Renal pelvis (tissue), 4 donors: ENCODE measurements around the gene KCTD19. TPM values are rescaled to one million over a fixed set of nuclear protein-coding genes. Genes with fewer than 3 reads are reported as not detected.
A peak's percentile ranks its signal among the peaks of the same experiment; 100 is the strongest.

Experiments
- DNase-seq: peaks from one replicate; pipeline ENCODE4 v3.0.0-alpha.2; 2013
- polyA plus RNA-seq, 3 donors: library from polyadenylated mRNA; unstranded; fragments of 120-200 nt; gene quantifications; one replicate each; pipeline ENCODE4 v1.2.1, GENCODE V29; 2013; ENCODE audit not compliant: insufficient read length in 3 of 3

The KCTD19 gene
- polyA plus RNA-seq, 3 donors = 1.1 to 3.1 (median 2.9) TPM

DNA sequence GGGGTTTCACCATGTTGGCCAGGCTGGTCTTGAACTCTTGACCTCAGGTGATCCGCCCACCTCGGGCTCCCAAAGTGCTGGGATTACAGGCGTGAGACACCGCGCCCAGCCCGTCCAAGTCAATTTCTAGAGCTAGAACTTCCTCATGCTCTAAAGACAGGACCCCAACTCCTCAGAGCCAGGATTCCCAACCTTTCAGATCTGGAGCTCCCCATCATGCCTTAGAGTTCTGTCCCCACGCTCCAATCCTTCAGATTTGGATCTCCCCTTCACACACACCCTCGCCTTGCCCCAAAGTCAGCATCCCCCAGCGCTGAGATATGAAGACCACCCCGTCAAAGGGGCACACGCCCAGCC lies 448 bp downstream of the KCTD19 start:
- no peak for DNase-seq

DNA sequence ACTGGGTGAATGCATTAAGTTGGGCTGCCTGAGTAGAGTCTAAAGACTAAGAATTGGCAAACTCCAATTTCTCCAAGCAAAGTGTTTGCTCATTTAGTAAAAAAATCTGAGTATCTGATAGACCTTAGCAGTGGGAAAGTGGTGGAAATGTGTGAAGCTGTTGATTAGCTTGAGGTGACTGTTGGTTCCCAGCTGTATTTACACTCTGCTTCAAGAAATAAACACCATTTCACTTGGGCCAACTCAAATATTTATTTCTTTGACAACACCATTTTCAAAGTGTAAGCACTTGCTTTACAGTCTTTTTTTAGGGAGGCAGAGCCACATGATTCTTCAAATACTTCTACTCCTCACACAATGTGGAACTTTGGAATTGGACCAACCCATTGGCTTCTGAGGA lies 8.7 kb downstream of the KCTD19 start:
- no peak for DNase-seq

DNA sequence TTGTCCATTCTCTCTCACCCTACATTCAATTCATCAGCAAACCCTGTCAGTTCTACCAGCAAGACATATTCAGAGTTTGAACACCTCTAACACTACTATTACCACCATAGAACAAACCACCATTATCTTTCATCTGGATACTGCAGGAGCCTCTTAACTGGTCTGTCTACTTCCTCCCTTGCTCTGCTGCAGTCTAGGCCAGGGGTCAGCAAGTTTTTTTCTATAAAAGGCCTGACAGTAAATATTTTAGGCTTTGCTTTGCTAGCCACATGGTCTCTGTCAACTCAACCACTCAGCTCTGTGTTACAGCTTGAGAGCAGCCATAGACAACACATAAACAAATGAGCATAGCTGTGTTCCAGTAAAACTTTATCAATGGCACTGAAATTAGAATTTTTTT lies 13.8 kb downstream of the KCTD19 start:
- peak; percentile 26 for DNase-seq

DNA sequence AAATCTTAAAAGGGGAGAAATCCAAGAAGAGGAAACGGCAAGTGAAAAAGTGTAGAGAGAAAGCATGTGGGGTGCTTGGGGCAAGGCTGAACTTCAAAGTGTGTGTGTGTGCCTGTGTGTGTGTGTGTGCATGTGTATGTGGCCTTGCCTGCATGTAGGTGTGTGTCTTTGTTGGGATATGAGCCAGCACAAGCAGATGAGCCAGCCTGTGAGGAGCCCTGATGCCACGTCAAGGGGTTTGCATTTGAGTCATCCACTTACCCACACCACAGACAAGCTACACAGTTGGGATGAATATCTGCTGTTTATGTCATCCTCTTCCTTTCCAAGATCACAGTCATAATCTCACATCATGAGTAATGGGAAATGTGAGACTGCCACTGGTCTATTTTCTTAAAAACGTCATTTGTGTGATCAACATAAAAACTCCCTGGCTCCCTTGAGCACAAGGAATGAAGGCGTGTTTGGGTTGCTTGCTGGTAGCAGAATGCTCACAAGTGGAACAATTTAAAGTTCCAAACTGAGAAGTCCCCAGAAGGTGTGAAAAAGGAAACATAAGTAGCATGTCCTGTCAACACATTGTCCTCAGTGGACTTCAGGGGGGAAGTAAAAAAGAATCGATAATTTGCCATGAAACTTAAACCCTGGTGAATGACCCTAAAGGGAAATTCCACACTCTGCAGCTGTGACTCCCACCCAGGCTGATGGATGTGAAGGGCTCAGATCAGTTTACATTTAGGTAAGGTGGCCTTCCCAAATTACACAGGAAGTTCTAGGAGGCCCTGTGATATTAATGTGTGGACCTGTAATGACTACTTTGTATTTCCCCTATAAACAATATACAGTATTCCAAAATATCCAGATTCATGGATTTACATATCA lies 14.7 kb downstream of the KCTD19 start:
- DNase-seq = peak; percentile 57

DNA sequence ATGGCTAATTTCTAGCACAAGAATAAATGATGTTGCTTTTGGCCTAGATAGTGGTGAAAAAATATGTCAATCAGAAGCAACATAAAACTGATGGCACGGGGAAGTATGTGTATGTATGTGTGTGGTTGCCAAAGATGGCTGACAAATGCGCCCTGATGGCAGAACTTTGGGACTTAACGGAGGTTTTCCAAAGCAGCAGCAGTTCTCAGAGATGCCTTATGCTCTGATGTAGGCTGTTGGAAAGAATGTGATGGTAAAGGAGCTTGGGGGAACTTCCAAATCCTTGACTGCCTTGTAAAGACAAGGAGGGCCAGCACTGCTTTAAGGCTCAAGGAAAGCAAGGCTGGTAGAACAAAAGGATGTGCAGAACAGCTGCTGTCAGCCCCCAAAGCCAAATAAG lies 16.0 kb downstream of the KCTD19 start:
- no peak for DNase-seq

DNA sequence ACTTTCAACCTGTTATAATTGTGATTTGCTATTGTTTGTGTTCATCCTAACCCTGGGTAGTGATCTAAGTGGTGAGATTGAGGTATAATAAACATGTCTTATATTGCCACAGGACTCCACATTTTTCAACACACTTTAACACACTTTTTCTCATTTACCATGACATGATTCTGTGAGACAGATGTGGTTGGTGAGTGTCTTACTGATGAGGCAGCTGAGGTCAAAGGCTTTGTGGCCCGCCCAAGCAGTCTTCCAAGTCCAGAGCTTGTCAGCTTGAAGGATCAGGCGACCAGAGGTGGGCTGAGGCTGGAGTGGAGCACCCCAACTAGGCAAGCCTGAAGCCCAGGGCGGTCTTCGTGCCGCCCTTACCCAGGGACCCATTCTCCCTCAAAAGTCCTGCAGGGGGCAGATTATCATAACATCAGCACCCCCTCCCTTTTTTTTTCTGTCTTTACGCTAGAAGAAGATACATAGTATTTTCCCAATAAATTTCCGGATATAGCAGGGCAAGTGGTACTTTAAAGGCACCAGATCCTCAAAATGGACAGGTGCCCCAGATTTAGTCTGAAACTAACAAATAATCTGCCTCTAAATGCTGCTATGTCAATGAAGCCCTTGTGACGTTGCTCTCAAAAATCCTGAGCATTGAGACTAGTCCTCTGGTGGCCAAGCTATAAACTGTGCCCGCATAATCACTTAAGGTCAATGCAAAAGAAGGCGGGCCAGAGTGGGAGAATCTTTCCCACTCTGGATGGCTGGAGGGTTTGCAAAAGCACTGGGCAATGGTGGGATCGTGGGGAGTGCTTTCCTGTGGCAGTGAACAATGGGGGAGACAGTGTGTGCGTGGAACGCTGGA lies 21.1 kb downstream of the KCTD19 start:
- DNase-seq = no peak

DNA sequence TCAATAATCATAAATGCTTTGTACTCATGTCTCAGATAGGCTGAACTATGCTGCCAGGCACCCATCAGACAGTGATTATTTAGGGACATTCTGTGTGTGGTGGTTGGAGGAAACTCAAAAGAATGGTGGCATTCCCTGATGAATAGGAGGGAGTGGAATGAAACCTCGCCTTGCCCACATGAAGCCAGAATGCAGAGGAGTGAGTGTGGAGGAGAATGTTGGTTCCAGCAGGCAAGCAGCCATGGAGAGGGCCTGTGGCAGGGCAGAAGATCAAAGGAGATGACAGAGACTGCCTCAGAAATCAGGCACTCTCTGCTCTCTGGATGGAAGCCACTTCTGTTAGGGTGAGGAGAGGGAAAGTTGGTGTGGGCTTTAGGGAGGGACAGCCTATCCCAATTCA lies 22.5 kb downstream of the KCTD19 start:
- no peak for DNase-seq

DNA sequence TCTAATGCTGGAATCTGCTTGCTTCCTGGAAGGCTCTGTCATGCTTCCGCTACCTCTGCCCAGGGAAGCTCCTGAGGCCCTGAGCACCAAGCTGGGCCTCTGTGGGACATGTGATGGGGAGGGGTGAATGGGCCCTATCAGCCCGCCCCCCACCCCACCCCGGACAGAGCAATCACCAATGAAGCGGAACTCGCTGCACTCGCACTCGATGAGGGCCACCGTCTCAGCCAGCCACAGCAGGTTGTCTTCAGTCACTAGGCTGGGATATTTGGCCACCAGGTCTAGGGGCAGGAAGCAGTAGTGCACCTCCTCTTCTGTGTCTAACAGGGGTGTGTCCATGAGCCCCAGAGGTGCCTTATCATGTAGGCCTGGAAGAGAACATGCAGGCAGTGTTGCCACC lies 23.6 kb downstream of the KCTD19 start:
- DNase-seq = no peak

DNA sequence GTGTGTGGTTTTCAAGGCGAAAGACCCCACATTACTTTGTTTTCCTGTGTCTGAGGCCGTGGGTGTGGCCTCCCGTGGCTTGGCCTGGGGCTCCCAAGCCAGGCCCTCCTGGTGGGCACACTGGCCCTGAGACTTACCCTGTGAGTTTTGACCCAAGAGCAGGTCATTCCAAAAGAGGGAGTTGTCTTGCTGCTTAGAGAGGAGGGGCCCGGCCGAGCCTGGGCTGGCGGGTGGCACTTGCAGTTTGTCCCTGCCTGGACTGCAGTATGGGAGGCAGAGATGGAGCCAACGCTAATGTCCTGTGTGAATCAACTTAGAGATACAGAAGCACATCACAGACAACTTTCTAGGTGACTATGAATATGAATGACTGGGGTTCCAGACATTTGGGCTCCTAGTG lies 24.5 kb downstream of the KCTD19 start:
- no peak for DNase-seq

DNA sequence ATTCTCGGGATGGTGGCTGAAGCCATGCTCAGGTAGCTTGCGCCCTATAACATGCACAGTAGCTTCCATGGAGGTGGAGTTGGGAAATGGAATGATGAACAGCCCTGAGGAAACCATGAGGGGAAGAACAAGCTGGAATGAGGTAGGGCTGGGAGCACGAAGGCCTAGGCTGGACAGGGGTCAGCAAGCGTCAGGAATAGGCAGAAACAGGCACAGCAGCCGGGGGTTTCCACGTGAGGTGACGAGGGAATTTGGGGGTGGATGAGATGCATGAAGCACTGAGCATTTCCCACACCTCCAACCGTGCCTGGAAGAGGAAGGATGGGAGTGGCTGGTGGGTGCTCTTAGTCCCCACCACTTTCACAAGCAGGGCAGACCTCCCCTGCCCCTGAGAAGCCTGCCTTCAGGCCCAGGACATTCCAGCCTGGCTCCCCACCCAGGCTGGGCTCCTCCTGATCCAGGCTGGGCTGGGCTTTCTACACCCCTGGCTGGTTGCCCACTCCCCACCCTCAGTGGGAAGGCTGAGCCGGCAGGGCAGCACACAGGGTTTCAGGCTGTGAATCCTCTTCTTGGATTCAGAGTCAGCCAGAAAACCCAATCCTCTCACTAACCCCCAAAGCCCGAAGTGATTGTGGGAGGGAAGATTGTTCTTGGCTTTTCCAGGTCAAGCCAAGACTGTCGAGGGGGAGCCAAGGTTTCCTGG lies 25.3 kb downstream of the KCTD19 start:
- no peak for DNase-seq

DNA sequence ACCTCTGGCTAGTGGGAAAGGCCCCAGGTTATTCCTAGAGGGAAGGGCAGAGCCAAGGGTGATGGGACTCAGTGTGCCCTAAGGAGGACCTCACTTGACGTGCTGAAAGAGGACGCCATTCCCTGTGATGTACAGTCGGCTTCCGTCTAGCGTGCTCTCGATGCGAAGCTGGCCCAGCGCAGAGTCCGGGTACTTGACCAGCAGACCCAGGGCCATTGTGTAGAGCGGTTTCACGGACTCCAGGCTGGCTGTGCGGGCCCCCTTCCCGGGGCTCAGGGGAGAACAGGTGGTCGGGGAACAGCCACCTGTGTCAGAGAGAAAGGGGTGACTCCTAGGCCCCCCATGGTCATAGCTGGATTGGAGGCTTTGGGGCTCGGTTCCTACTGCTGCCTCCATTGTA lies 27.3 kb downstream of the KCTD19 start:
- DNase-seq = no peak

DNA sequence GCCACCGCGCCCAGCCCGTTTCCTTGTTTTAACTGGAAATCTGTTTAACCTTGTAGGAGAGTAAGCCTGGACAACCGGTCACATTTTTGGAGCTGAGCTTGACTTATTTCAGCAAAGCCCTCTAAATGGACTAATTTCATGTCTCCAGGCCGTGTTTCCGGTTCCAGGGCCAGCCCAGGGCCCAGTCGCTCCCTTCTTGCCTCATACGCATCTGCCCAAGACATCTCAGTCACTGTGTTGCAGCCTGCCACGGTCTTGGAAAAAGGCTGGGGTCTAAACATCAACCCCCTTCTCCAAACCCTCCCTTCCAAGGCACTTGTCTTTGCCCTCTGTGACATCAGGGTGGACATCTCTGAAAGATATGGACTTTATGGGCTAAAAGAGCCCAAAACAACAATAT lies 28.3 kb downstream of the KCTD19 start:
- no peak for DNase-seq

DNA sequence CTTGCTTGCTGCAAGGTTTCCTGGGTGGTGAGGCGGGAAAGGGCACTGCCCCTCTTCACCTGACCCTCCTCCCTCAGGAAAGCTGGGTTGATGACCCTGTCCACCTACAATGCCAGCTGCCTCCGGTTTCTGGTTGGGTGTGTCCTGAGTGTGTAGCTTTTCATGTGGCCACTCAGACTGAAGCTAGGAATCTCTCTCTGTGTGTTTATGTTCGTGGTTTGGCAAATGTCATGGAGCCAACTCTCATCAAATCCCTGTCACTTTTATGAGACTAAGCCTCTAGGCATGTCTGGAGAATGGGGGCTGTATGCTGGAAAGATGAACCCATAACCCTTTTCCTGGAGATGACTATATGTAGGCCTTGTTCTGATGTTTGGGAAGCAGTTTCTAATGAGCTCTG lies 30.1 kb downstream of the KCTD19 start:
- no peak for DNase-seq

DNA sequence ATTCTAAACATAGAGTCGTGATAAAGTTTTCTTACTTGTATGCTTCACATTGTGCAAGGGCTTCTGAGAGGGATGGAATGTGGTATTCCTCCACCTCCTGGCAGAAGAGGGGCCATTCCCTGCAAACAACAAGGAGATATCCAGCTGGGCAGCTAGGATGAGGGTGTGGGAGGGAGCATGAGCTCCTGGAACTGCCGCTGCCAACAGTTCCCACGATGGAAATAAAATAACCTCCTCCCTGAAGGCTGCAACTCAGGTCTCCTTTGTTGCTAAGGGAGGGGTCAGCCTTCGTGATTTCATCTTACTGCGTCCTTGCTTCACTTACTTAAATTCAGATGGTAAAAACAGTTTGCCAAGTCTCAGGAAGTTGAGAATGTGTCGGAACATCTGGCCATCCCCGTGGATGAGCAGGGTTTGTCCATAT lies 31.6 kb downstream of the KCTD19 start:
- no peak for DNase-seq

DNA sequence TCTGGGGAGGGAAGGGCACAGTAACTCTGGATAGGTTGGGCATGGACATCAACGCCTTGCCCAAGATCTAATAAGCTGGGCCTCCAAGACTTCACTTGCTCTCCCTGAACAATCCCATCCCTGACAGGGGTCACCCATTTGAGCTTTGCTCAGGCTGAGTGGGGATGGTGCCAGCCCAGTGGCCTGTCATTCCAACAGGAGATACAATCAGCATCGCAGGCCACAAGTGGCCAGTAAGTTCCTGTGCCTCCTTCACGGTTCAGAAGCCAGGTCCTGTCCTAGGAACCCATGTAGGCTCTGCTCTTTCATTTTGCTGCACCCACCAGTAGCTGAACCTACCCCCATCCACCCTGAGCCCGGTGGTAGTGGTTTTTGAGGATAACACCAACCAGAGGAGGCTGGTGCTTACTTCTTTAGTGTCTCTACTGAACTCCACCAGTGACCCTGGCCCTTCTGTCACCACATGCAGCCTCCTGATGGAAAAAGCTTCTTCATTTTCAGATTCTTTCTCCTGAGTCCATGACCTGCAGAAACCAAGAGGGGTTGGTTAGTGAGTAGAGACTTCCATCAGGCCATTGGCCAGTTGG lies 32.3 kb downstream of the KCTD19 start:
- DNase-seq = no peak

DNA sequence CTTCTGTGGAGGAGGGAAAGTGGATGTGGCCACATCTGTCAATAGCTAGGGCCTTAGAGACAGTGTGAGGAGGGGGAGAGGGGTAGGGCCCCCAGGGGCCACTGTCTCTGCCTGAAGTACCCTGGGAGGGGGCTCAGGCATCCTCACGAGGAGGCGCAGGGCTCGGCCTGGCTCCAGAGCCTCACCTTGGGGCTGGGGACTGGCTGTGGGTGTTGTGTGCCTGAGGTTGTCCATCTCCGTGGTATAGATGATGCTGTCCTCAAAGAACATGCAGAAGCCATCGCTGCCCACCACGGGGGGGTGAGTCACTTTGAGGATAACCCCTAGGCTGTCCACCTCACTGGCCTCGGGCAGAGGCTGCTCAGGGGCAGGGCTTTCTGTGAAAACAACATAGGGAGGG lies 35.1 kb downstream of the KCTD19 start:
- DNase-seq = no peak

DNA sequence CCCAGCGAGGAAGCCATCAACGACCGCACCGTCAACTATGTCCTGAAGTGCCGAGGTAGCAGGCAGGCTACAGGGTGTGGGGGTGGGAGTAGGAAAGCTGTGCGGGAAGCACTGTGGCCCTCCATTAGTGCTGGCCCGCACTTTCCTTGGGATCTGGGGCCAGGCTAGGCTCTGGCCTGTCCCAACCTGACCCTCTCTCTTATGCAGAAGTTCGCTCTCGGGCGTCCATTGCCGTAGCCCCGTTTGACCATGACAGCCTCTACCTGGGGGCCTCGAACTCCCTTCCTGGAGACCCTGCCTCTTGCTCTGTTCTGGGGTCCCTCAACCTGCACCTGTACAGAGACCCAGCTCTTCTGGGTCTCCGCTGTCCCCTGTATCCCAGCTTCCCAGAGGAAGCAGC lies 38.6 kb downstream of the KCTD19 start:
- no peak for DNase-seq

DNA sequence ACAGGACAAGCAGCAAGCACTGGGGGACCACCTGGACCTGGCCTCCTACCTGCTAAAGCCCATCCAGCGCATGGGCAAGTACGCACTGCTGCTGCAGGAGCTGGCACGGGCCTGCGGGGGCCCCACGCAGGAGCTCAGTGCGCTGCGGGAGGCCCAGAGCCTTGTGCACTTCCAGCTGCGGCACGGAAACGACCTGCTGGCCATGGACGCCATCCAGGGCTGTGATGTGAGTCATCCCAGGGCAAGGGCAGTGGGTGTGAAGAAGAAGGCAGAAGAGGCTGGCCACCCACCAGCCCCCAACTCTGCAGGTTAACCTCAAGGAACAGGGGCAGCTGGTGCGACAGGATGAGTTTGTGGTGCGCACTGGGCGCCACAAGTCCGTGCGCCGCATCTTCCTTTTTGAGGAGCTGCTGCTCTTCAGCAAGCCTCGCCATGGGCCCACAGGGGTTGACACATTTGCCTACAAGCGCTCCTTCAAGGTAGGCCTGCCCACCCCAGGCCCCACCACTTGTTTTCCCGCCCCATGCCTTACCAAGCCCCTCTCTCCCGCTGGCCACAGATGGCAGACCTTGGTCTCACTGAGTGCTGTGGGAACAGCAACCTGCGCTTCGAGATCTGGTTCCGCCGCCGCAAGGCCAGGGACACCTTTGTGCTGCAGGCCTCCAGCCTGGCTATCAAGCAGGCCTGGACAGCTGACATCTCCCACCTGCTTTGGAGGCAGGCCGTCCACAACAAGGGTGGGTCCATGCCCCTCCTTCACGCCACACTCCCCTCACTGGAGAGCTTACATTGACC lies 39.9 kb downstream of the KCTD19 start:
- DNase-seq = no peak

DNA sequence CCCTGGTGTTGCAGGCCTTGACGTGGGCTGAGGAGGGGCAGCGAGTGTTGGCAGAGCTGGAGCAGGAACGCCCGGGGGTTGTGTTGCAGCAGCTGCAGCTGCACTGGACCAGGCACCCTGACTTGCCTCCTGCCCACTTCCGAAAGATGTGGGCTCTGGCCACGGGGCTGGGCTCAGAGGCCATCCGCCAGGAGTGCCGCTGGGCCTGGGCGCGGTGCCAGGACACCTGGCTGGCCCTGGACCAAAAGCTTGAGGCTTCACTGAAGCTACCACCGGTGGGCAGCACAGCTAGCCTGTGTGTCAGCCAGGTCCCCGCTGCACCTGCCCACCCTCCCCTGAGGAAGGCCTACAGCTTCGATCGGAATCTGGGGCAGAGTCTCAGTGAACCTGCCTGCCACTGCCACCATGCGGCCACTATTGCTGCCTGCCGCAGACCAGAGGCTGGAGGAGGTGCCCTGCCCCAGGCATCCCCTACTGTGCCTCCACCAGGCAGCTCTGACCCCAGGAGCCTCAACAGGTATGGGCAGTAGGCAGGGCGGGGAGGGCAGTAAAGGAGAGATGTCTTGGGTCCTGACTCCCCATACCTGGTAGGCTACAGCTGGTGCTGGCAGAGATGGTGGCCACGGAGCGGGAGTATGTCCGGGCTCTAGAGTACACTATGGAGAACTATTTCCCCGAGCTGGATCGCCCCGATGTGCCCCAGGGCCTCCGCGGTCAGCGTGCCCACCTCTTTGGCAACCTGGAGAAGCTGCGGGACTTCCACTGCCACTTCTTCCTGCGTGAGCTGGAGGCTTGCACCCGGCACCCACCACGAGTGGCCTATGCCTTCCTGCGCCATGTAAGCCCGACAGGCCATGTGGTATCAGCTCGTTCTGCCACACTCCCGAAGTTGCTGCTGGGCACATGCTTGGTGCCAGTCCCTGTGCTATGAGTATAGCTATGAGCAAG lies 41.6 kb downstream of the KCTD19 start:
- peak; percentile 37 for DNase-seq
